K562 (cell line): ENCODE data around the gene SHISA8. TPM values are rescaled to one million over a fixed set of nuclear protein-coding genes. Genes with fewer than 3 reads are reported as not detected.

Experiments used
- CBX1 ChIP-seq: sonication (generic); IDR thresholded peaks from 2 replicates; pipeline ENCODE4 v1.6.1; 2016; ENCODE audit warnings: antibody characterized with exemption, low read depth, mild to moderate bottlenecking
- CHD2 ChIP-seq: IDR thresholded peaks from 2 replicates; pipeline ENCODE4 v1.6.1; 2011; ENCODE audit warnings: low read depth, low read length
- COPS2 ChIP-seq: fragments of 450-650 bp; conservative IDR thresholded peaks from 2 replicates; pipeline ENCODE4 v1.6.1; 2016; ENCODE audit warnings: mild to moderate bottlenecking, moderate library complexity
- E2F8 ChIP-seq: fragments of 450-650 bp; IDR thresholded peaks from 2 replicates; pipeline ENCODE4 v1.7.1; 2018; ENCODE audit warnings: mild to moderate bottlenecking, low read depth; ENCODE audit not compliant: partially characterized antibody
- ETV6 ChIP-seq, 3 experiments: fragments of 150-350 bp in 1 of 3; sonication (generic) in 1 of 3; formaldehyde crosslinking in 1 of 3; IDR thresholded peaks; 2 replicates each; pipeline versions ENCODE4 v1.6.1 to v1.8.0; 2014 to 2022; ENCODE audit warnings: borderline replicate concordance in 2 of 3, low read depth in 2 of 3, antibody characterized with exemption in 1 of 3, low read length in 1 of 3, mild to moderate bottlenecking in 1 of 3, missing genetic modification reagents in 1 of 3
- EWSR1 ChIP-seq: fragments of 450-650 bp; IDR thresholded peaks from 2 replicates; pipeline ENCODE4 v1.6.1; 2018; ENCODE audit warnings: borderline replicate concordance, mild to moderate bottlenecking, low read depth, moderate library complexity; ENCODE audit not compliant: partially characterized antibody
- HNRNPL ChIP-seq: fragments of 200-400 bp; formaldehyde crosslinking; IDR thresholded peaks from 2 replicates; pipeline ENCODE4 v1.6.1; 2017; ENCODE audit warnings: low read depth, mild to moderate bottlenecking, low read length
- PHB ChIP-seq: fragments of 250-450 bp; sonication (Bioruptor Pico); IDR thresholded peaks from 2 replicates; pipeline ENCODE4 v1.5.0; 2021
- PKNOX1 ChIP-seq: fragments of 450-650 bp; IDR thresholded peaks from 2 replicates; pipeline ENCODE4 v1.6.1; 2016
- PURB ChIP-seq: sonication (generic); formaldehyde crosslinking; IDR thresholded peaks from 2 replicates; pipeline ENCODE4 v1.9.0; 2021; ENCODE audit warnings: low read depth, mild to moderate bottlenecking, missing genetic modification reagents
- SP2 ChIP-seq: IDR thresholded peaks from 2 replicates; pipeline ENCODE4 v1.6.1; 2011; ENCODE audit warnings: mild to moderate bottlenecking, low read depth, low read length, moderate library complexity; ENCODE audit not compliant: poor library complexity, severe bottlenecking; ENCODE audit errors: extremely low read depth
- STAT5B ChIP-seq: fragments of 250-450 bp; sonication (Bioruptor Pico); IDR thresholded peaks from 2 replicates; pipeline ENCODE4 v1.8.0; 2021; ENCODE audit warnings: mild to moderate bottlenecking, inconsistent platforms
- SUPT5H ChIP-seq: fragments of 450-650 bp; IDR thresholded peaks from 2 replicates; pipeline ENCODE4 v1.6.1; 2016
- TAF1 ChIP-seq: IDR thresholded peaks from 2 replicates; pipeline ENCODE4 v1.6.1; 2011; ENCODE audit warnings: mild to moderate bottlenecking, low read length, moderate library complexity; ENCODE audit not compliant: insufficient read depth, control insufficient read depth, severe bottlenecking; ENCODE audit errors: extremely low read depth
- XRCC3 ChIP-seq: fragments of 450-650 bp; IDR thresholded peaks from 2 replicates; pipeline ENCODE4 v1.6.1; 2017; ENCODE audit warnings: mild to moderate bottlenecking, moderate library complexity
- ZNF165 ChIP-seq: fragments of 250-450 bp; sonication (Bioruptor Pico); IDR thresholded peaks from 2 replicates; pipeline ENCODE4 v1.4.0; 2020; ENCODE audit warnings: borderline replicate concordance
- ZNF280B ChIP-seq: fragments of 250-450 bp; sonication (Bioruptor Pico); IDR thresholded peaks from 2 replicates; pipeline ENCODE4 v1.5.1; 2021; ENCODE audit warnings: mild to moderate bottlenecking
- polyA plus RNA-seq, 8 experiments: library from polyadenylated mRNA; depleted of rRNA in 4 of 8; stranded (reverse) in 5 of 8; unstranded in 3 of 8; fragments of >200 nt; fragmentation: Nextera tagmentation in 2 of 8; fragmentation: Illumina TruSeq in 1 of 8; extraction: Ambion mirVana in 2 of 8; extraction: Trizol in 1 of 8; gene quantifications; 2 replicates each; pipeline versions ENCODE4 v1.2.1 to v1.2.3, GENCODE V29; 2011 to 2014; ENCODE audit warnings: inconsistent platforms in 1 of 8, missing spikeins in 1 of 8
- total RNA-seq, 7 experiments: library from RNA; depleted of rRNA in 6 of 7; stranded (reverse); fragments of >200 nt in 6 of 7; fragmentation: Illumina TruSeq in 2 of 7; extraction: Trizol in 2 of 7; gene quantifications; 2 replicates each; pipeline versions ENCODE4 v1.2.1 to v1.2.3, GENCODE V29; 2011 to 2021; ENCODE audit warnings: low replicate concordance in 1 of 7
- TF ChIP-seq, protein P1 (sequence below): sonication (generic); formaldehyde crosslinking; IDR thresholded peaks from 2 replicates; pipeline ENCODE4 v1.8.0; 2022; ENCODE audit warnings: mild to moderate bottlenecking, missing genetic modification reagents
- TF ChIP-seq, protein P2 (sequence below): fragments of 450-650 bp; formaldehyde crosslinking; IDR thresholded peaks from 2 replicates; pipeline ENCODE4 v1.4.0; 2020; ENCODE audit warnings: mild to moderate bottlenecking, moderate library complexity

Gene SHISA8
- total and polyA plus RNA-seq, 9 of the 15 experiments (the other 6 are each of a cell fraction or from before 2014, with no cell fraction given): 0.07 to 3.3 (median 1.1) TPM; not detected in 4

- TF ChIP-seq SUPT5H: peak; percentile 73
- no peak for TF ChIP-seq EWSR1
- no peak for TF ChIP-seq ZNF165
- TF ChIP-seq, protein P1, sequence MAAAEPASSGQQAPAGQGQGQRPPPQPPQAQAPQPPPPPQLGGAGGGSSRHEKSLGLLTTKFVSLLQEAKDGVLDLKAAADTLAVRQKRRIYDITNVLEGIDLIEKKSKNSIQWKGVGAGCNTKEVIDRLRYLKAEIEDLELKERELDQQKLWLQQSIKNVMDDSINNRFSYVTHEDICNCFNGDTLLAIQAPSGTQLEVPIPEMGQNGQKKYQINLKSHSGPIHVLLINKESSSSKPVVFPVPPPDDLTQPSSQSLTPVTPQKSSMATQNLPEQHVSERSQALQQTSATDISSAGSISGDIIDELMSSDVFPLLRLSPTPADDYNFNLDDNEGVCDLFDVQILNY (CRISPR knock-in tag): peak; percentile 82; the same call in 1 of the 2 replicates
- peak; percentile 68 for TF ChIP-seq SP2
- TF ChIP-seq ETV6 (IDR thresholded peaks at IDR 0.05; ENCODE audit: borderline replicate concordance in 1 of 2, low read depth in 2 of 2, low read length in 1 of 2): no peak
- TF ChIP-seq ETV6 (CRISPR knock-in tag; IDR thresholded peaks at IDR 0.05; ENCODE audit: borderline replicate concordance): no peak
- TF ChIP-seq COPS2: no peak
- TF ChIP-seq XRCC3: no peak
- TF ChIP-seq PHB: no peak
- TF ChIP-seq, protein P2, sequence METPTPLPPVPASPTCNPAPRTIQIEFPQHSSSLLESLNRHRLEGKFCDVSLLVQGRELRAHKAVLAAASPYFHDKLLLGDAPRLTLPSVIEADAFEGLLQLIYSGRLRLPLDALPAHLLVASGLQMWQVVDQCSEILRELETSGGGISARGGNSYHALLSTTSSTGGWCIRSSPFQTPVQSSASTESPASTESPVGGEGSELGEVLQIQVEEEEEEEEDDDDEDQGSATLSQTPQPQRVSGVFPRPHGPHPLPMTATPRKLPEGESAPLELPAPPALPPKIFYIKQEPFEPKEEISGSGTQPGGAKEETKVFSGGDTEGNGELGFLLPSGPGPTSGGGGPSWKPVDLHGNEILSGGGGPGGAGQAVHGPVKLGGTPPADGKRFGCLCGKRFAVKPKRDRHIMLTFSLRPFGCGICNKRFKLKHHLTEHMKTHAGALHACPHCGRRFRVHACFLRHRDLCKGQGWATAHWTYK (CRISPR knock-in tag): peak; percentile 22; the same call in 1 of the 2 replicates
- no peak for TF ChIP-seq HNRNPL
- TF ChIP-seq TAF1: peak; percentile 51
- TF ChIP-seq ZNF280B (CRISPR knock-in tag): no peak
- peak; percentile 22; the same call in 1 of the 2 replicates for TF ChIP-seq CBX1
- TF ChIP-seq CHD2: peak; percentile 80
- peak; percentile 97 for TF ChIP-seq PKNOX1
- no peak for TF ChIP-seq PURB (CRISPR knock-in tag)
- TF ChIP-seq E2F8: peak; percentile 99
- TF ChIP-seq STAT5B: no peak
Observed at GRCh38 chr22:41946629-41947423, 32.0 kb upstream of the SHISA8 start, which contains the start of gene CENPM (continued).
